ENCODE measurements around the gene IL1RAPL2.

DNA sequence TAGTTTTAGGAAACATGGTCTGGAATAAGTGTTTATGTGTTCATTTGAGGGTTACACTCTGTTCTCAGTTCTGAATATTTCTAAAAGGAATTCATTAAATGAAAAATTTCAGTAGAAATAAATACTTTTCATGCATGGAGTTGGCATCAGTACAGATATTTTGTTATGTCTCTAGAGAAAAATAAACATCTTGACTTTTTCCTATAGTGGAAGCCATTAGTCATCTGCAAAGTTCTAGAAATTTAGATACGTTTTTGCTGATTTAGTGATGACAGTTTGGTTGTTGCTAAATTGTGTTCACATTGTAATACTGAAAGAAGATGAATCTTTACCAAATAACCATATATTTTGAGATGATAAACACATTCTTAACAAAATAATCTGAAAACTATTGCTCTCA, 922.7 kb downstream of the IL1RAPL2 start:
- TF ChIP-seq, protein P1, sequence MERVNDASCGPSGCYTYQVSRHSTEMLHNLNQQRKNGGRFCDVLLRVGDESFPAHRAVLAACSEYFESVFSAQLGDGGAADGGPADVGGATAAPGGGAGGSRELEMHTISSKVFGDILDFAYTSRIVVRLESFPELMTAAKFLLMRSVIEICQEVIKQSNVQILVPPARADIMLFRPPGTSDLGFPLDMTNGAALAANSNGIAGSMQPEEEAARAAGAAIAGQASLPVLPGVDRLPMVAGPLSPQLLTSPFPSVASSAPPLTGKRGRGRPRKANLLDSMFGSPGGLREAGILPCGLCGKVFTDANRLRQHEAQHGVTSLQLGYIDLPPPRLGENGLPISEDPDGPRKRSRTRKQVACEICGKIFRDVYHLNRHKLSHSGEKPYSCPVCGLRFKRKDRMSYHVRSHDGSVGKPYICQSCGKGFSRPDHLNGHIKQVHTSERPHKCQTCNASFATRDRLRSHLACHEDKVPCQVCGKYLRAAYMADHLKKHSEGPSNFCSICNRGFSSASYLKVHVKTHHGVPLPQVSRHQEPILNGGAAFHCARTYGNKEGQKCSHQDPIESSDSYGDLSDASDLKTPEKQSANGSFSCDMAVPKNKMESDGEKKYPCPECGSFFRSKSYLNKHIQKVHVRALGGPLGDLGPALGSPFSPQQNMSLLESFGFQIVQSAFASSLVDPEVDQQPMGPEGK (CRISPR knock-in tag; IDR thresholded peaks at IDR 0.05; ENCODE audit: borderline replicate concordance) = no peak
- no peak for TF ChIP-seq ZNF8 (CRISPR knock-in tag; IDR thresholded peaks at IDR 0.05)
